Smooth muscle cell of the brain vasculature (primary cell): ENCODE measurements around the gene RFPL3.
"Not testable (repeated sequence)": the region's sequence is repeated elsewhere in the genome, so short reads cannot be mapped to it uniquely, and the experiment has no call there.

ENCODE experiments used
- DNase-seq: peaks from one replicate; pipeline ENCODE4 v3.0.0-alpha.2; 2012; ENCODE audit warnings: low read depth, low spot score

The RFPL3 gene

DNA sequence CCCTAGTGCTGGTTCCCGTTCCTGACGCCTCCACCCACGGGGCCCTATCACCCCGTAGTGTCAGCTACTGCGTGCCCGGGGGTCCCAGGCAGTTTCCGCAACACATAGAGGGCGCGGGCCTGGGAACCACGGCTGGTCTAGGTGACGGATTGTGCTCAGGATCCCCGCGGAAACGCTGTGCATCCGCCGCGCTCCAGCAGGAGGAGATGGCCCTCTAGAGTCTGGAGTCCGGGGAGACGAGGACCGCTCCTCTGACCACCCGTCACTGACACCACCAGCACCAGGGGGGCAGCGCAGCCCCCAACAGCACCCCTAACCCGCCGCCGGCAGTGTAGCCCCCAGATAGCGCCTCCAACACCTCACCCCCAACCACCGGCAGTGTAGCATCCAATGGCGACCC is 4.4 kb upstream of the RFPL3 start:
- no peak for DNase-seq

DNA sequence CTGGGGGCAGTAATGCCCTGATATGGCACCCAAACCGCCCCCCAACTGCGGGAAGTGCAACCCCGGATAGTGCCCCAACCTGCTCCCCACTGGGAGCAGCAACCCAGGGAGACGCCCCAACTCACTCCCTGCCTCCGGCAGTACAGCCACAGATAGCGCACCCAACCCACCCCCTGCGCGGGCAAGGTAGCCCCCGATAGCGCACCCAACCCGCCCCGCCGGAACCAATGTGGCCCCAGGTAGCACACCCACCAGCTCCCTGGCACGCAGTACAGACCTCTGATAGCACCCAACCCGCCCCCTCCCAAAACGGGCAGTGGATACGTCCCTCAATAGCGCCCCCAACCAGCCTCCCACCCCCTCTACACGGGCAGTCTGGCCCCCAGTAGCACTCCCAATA is 3.8 kb upstream of the RFPL3 start:
- no peak for DNase-seq

DNA sequence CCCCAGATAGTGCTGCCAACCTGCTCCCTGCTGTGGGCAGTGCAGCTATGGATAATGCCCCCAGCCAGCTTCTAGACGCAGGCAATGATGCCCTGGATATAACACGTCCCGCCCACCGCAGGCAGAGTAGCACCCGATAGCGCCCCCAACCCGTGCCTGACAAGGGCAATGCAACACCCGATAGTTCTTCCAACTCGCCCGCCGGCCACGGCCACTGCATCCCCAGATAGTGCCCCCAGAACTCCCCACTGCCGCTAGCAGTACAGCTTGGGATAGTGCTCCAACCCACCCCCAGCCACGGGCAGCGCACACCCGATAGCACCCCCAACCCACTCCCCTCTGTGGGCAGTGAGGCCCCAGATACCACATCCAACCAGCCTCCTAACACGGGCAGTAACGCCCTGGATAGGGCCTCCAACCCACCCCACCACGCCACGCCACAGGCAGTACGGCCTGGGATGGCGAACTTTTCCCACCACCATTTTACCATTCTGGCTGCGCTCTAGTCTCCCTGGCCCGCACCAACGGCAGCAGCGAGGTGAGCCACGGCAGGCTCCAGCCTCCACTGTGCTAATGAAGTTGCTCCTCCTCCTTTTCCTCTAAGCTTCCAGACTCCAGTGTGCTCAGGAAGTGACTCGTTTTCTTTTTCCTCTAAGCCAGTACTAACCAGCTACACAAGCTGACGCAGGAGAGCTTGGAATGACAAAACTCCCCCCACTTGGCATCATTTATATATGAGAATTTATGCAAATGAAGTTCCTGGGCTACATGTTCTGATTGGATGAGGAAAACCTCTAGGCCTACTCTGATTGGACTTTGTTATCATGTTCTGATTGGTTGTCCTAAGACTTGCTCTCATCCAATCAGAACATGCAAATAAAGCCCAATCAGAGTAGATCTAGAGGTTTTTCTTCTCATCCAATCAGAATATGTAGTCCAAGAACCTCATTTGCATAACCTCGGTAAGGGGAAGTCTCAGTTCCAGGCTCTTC is 3.0 kb upstream of the RFPL3 start:
- DNase-seq: no peak

DNA sequence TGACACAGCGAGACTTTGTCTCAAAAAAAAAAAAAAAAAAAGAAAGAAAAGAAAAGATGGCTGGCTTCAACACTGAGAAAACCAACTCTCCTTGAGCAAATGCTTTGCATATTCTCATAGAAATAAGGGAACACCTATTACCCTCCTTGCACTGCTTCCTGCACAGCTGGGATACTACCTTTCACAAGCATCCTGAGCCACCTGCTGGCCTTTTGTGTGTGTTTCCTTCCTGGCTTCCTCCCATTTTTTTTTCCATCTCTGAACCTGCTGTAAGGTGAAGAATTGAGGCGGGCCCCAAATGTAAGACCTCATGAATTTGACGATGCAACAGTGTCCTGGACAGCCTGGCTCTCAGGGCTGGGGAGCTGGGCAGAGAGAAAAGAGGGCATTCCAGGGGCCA is 1.9 kb upstream of the RFPL3 start:
- no peak for DNase-seq

DNA sequence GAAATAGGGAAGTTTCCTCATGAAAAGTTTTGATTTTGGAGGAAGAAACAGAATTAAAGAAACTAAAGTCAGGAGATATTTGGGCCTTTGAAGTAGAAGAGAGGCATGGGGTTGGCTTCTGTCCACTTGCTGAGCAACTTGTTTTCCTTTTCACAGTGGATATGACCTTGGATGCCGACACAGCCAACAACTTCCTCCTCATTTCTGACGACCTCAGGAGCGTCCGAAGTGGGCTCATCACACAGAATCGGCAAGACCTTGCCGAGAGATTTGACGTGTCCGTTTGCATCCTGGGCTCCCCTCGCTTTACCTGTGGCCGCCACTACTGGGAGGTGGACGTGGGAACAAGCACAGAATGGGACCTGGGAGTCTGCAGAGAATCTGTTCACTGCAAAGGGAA is 2.4 kb downstream of the RFPL3 start:
- not testable (repeated sequence) for DNase-seq

DNA sequence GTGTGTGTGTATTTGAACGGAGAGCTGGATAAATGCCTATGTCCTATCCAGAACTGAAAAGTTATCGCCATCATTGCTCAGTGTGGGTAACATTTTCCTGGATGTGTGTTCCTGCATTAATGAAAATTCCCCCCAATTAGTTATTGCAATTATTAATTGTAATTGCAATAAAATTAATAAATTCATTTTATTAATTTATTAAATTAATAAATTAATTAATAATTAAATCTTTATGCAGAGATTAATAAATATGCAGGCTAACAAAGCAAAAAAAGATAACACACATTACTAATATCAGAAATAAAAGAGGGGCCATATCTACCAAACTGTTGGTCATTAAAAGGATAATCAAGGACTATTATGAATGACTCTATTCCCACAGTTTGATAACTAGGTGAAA is 3.6 kb downstream of the RFPL3 start:
- no peak for DNase-seq

DNA sequence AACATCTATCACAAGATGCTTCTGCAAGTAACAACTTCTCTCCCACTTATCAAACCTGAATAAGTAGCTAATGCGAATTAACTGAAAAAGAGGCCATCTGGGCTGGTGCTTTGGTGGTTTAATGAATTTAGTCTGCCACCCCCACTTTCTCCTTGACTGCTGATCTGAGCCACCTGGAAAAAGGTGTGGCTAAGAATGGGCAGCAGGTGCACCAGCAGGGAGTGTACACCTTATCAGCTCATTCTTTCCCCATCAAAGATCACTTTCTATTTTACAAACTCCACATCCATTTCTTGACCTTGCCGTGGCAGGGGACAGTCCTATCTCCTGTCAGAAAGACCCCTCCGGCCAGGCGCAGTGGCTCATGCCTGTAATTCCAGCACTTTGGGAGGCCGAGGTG is 6.5 kb downstream of the RFPL3 start:
- DNase-seq: no peak

DNA sequence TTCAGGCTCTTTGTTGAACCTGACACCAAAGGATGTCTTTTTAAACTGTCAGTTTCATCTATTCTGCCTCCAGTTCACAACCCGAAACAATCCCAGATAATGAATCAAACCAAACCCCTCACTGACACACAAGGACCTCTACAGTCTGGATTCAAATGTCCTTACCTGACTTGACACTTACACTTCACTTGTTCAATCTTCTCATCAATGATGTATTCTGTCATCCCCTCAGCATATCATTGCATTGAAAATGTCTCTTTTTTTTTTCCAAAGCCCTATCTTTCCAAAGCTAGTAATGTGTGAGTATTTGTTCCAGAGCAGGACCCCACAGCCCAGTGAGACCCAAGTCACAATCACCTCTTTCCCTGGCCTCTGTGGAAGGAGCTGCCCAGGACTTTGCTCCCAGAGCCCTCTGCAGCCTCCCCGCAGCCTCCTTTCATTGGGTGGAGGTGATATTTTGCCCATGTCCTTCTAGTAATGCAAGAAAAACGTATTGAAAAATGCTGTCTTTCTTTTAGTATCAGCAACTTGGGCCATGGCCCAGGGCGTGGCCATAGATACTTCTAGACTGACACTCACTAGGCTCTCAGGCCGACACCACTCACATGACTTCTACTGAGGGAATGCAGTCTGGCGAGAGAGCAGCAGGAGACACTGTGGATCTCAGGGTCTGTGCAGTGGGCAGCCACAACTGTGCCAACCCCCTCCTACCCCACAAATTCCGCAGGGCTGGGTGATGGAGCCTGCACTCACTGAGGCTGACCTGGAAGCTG is 18.2 kb downstream of the RFPL3 start:
- DNase-seq: no peak

DNA sequence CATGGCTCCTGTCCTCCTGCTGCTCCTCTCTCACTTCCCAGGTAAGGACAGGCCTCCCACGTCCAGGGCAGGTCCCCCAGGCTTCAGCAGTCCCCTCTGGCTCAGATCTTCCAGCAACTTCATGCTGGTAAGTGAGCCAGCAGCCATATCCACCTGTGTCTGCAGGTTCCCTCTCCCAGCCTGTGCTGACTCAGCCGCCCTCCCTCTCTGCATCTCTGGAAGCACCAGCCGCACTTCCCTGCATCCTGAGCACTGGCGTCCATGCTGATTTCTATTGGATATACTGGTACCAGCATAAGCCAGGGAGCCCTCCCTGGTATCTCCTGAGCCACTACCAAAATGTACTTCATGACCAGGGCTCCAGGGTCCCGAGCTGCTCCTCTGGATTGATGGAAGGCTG is 19.0 kb downstream of the RFPL3 start:
- no peak for DNase-seq

DNA sequence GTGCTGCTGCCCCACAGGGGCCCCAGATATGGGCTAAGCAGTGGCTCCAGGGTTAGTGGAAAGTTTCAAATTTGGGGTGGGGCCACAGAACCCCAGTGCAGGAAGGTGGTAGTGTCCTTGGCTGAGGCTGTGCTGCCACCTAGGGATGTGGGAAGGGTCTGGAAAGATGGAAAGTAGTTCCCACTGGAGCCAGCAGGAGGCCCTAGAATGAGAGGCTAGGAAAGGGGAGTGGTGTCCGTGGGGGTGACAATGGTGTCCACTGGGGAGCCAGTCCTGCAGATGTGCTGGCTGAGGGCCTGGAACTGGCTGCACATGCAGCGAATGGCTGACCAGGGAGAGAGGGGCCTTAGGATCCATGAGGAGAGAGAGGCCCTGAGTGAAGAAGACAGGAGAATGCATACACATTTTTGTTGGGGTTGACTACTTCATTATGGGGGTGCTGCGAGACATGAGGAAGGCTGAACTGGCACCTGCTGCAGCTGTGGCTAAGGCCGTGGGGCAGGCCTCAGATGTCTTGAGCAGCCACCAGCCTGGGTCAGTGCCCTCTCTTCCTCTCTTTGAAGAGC is 21.1 kb downstream of the RFPL3 start:
- no peak for DNase-seq

DNA sequence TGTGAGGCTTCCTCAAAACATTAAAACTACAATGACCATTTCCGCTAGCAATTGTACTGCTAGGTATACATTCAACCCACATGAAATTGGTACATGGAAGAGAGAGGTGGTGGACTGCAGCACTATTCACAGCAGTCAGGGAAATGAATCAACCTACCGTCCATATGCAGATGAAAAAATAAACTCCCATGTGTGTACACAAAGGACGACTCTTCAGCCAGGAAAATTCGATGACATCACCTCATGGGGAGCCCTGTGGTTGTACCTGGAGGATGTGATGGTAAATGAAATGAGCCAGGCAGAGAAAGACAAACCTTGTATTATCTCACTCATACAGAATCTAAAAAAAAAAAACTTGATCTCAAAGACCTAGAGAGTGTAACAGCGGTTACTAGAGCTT is 23.3 kb downstream of the RFPL3 start:
- DNase-seq: no peak

DNA sequence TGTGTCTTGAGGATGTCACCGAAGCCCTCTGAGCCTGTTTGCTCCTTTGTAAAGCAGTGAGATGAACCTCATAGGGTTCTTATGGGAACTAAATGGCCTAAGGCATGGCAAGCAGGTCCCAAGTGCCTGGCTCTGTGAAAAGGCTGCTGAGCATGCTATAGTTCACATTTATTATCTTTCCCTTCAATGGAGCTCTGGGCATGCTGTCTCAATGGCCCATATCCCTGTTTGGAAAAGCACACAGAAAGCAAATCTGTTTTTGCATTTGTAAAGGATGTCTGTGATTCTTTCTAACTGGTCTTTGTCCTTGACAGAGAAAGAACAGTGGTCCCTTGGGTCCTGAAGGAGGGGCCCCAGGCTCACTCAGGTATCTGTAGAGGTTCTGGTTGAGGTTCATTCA is 28.0 kb downstream of the RFPL3 start:
- DNase-seq: no peak

DNA sequence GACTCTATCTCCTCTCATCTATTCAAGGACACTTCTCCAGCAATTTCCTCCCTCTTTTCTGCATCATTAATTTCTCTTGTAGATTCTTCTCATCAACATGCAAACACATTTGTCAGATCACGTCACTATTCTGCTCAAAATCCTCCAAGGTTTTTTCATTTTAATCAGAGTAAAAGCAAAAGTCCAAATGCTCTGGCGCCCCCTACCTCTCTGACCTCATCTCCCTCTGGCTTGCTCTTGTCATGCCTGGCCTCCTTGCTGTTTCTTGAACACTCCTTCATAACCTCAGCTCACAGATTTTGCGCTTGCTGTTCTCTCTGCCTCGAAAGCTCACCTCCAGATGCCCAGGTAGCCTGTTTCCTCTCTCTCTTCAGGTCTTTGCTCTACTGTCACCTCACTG is 32.0 kb downstream of the RFPL3 start:
- no peak for DNase-seq

DNA sequence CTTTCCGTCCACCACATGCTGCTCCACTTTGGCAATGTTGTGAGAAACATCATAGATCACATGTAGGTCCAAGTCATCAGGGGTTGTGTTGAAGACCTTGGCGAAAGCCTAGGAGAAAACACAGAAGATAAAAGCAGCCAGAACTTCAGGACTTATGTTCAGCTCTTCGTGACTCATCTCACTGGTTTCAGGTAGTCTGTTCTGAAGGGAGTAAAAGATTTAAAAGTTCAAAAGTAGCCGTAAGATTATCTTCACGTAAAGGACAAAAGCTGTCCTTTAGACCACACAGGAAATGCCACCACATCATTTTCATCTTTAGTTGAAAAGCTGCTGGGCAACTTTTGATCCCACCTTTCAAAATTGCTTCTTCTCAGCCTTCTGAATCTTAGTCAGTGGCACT is 37.4 kb downstream of the RFPL3 start:
- no peak for DNase-seq

DNA sequence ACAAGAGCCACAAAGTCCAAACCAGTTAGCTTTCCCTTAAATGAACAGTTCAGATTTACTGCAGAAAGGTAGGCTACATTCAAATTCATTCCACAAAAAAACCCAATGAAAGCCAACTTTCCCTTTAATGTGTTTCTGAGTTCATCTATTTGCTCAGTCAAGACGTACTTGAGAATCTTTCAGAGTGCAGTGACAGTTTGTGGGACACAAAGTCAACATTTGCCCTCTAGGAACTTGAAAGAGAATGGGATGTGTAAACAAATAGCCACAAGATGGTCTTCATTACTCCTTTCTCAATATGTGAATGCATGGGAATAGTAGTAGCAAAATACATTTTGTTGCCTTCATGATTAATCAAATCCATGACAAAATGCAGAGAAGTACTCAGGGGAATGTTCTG is 38.6 kb downstream of the RFPL3 start:
- DNase-seq: no peak

DNA sequence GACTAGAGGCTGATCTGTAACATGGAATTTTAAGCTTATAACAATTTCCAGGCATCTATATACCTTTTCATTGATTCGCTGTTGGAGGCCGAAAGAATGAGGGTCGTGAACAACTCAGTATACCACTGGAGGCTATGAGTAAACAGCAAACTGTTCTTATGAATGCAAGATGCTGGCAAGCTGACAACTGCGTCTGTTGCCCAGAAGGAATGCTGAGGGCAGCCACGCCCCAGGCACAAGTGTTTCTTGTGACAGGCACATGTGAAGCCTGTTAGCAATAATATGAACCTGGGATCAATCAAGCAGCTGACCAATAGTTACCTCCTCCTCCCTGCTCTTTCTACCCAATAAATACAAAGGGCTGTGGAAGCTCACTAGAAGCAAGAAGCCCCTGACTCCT is 39.1 kb downstream of the RFPL3 start:
- DNase-seq: no peak

DNA sequence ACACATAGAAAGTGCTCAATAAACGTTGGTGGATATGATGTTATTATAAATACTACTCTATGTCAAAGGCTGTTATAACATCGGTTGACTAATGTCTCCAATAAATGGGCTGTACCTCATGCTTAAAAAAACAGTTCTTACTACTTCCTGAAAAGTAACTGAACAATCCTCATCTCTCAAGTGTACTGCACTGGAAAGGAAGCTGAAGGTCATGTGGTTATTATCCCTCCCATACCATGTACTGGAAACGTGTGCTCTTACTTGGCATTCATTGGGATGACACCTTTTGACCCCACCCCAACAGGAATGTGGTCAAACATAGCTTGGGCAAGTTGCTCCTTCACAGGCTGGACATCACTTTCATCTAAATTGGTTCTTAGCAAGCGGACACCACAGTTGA is 43.8 kb downstream of the RFPL3 start:
- no peak for DNase-seq

DNA sequence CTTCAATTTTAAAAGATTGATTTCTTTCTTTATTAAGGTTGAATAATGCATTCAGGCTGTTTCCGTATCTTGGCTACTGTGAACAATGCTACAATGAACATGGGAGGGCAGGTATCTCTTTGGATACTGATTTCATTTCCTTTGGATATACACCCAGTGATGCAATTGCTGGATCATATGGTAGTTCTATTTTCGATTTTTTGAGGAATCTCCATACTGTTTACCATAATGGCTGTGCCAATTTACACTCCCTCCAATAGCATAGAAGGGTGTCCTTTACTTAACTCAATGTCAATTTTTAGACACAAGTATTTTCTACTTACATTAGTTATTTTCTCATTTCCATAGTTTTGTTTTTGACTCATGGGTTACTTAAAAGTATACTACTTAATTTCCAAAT is 46.4 kb downstream of the RFPL3 start:
- DNase-seq: no peak

DNA sequence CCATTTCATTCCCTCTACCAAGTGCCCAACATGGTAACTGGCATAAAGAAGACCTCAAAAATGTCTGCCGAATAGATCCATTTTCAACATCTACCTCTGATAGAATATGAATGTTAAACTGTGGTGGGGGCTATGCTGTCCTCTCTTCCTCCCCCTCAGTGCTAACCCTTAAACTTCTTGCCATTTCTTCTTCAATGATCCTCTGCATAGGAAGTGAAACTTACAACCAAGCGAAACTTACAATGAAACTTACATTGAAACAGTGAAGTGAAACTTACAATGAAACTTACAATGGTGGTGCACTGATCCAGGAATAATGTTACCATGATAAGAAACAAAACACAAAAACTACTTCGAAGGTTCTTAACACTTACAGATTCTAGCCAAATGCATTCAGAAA is 49.6 kb downstream of the RFPL3 start:
- no peak for DNase-seq

DNA sequence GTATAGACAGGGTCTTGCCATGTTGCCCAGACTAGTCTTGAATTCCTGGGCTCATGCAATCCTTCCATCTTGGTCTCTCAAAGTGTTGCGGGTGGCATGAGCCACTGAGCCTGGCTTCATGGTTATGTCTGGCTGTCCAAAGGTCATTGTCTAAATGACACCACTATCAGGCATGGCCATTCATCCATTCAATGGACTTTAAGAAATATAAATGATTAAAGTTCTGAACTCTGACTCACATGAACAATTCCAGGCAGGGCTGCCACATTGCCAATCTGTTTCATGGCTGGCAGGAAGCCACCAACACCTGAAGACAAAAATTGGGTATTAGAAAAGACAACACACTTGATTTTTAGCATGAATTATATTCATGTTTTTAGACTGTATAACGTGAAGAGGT is 50.3 kb downstream of the RFPL3 start:
- no peak for DNase-seq

DNA sequence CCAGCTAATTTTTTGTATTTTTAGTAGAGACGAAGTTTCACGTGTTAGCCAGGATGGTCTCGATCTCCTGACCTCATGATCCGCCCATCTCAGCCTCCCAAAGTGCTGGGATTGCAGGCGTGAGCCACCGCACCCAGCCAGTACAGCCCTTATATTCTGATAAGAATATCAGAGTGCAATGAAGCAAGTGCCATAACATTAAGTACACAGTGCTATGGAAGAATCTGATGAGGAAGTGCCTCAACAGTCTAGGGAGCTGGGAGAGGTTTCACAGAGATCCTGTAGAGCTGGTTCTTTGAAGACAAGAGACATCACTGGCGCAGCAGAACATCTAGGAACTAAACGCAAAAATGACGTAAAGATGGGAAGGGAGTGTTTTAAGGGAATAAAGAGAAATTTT is 52.3 kb downstream of the RFPL3 start:
- DNase-seq: no peak

DNA sequence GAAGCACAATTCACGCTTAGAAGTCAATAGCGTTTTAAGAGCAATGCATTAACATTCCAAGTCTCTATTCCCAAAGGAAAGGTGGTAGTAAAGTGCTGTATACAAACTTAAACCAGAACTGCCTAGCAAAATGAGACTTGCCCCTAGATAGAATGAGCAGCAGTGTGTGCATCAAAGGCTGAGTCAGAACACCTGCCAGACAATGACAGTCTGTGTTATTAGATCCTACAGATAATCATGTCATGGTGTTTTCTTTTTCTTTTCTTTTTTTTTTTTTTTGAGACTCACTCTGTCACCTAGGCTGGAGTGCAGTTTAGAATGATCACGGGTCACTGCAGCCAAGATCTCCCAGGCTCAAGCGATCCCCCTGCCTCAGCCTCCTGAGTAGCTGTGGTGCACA is 52.8 kb downstream of the RFPL3 start:
- DNase-seq: no peak
